Fibroblast of the conjunctiva (primary cell): Measurements from ENCODE around the gene MCAT.
A peak's percentile ranks its signal among the peaks of the same experiment; 100 is the strongest.

ENCODE experiments used
- DNase-seq: peaks from one replicate; pipeline ENCODE4 v3.0.0-alpha.2; 2010; ENCODE audit warnings: low read depth

Gene MCAT

GRCh38 chr22:43090130-43090789, 52.9 kb downstream of the MCAT start:
- peak; percentile 83 for DNase-seq

- peak; percentile 53 for DNase-seq
Observed at GRCh38 chr22:43088984-43089717, 54.0 kb downstream of the MCAT start, which contains the start of gene TTLL1. TSS of gene TTLL1 (minus strand) at chr22:43089391. CDS start at chr22:43075586, 13,805 bp downstream.

DNA sequence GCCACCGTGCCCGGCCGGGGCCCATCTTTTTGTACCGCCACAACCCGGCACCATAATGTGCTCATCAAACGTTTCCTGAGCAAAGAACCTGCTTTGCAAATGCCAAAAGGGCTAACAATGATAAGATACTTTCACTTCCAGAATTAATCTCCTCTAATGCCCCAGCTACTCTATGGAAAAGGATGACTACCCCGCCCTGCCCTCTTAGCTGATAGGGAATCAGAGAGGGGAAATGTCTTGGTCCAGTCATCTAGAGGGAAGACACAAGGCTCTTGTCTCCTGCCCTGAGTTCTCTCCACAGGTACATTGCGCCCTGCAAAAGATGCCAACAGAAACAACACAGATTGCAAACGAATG, 54.6 kb downstream of the MCAT start:
- no peak for DNase-seq

GRCh38 chr22:43085658-43086606, 57.3 kb downstream of the MCAT start:
- no peak for DNase-seq
